Thymus (tissue), 11 donors: ENCODE measurements around the gene ZNF2. TPM values are rescaled to one million over a fixed set of nuclear protein-coding genes. Genes with fewer than 3 reads are reported as not detected.

Experiments
- DNase-seq, 9 donors: peaks; one replicate each; pipeline ENCODE4 v3.0.0-alpha.2; 2013; ENCODE audit warnings: low spot score in 9 of 9, low read depth in 6 of 9, missing footprints in 1 of 9
- H3K27ac ChIP-seq, 2 donors: one replicate each; pipeline ENCODE4 v1.5.1; 2013; ENCODE audit warnings: control low read depth in 1 of 2, low read depth in 1 of 2, low read length in 1 of 2, mild to moderate bottlenecking in 1 of 2, moderate library complexity in 1 of 2
- H3K27me3 ChIP-seq, 2 donors: one replicate each; pipeline ENCODE4 v1.5.1; 2013; ENCODE audit warnings: low read length in 1 of 2; ENCODE audit not compliant: control insufficient read depth in 2 of 2, insufficient read depth in 1 of 2
- H3K36me3 ChIP-seq, 2 donors: one replicate each; pipeline ENCODE4 v1.5.1; 2013; ENCODE audit warnings: low read length in 1 of 2, mild to moderate bottlenecking in 1 of 2, moderate library complexity in 1 of 2; ENCODE audit not compliant: control insufficient read depth in 2 of 2, insufficient read depth in 2 of 2
- H3K4me1 ChIP-seq, 2 donors: one replicate each; pipeline ENCODE4 v1.5.1; 2013; ENCODE audit warnings: low read length in 2 of 2; ENCODE audit not compliant: control insufficient read depth in 2 of 2, insufficient read depth in 2 of 2
- H3K4me3 ChIP-seq, 2 donors: one replicate each; pipeline ENCODE4 v1.5.1; 2013; ENCODE audit warnings: low read length in 2 of 2, control low read depth in 1 of 2, mild to moderate bottlenecking in 1 of 2
- H3K9me3 ChIP-seq, 2 donors: one replicate each; pipeline ENCODE4 v1.5.1; 2013; ENCODE audit warnings: low read length in 1 of 2, mild to moderate bottlenecking in 1 of 2; ENCODE audit not compliant: control insufficient read depth in 2 of 2, insufficient read depth in 1 of 2
- WGBS: extraction: QIAGEN DNeasy Blood & Tissue Kit; methylation state at CpG from one replicate; pipeline ENCODE4 v1.1.7; 2013; 5-methylcytosine and 5-hydroxymethylcytosine counted together
- polyA plus RNA-seq: library from polyadenylated mRNA; stranded (reverse); fragments of 200-250 nt; gene quantifications from one replicate; pipeline ENCODE4 v1.2.3, GENCODE V29; 2013
- total RNA-seq: library from RNA; stranded (reverse); fragments of 120-200 nt; gene quantifications from one replicate; pipeline ENCODE4 v1.2.4, GENCODE V29; 2013
- donor health status: healthy.

The ZNF2 gene
- total and polyA plus RNA-seq, 2 donors: 2.5 to 6.3 TPM

- H3K27ac ChIP-seq: no peak overlapping the region
- 99% methylated on average over 3 of the region's 3 CpGs for WGBS
- peaks cover 0 to 2% of the 10 kb centered on the region in 2 donors for H3K36me3 ChIP-seq
- no peak overlapping the region for H3K4me3 ChIP-seq
- H3K27me3 ChIP-seq: no peaks in the 10 kb centered on the region
- H3K4me1 ChIP-seq: no peaks in the 10 kb centered on the region
- DNase-seq: no peak
- H3K9me3 ChIP-seq: peaks cover 4 to 22% of the 10 kb centered on the region in 2 donors
Observed at GRCh38 chr2:95220449-95220848, 54.8 kb downstream of the ZNF2 start.

GRCh38 chr2:95225658-95226057, 60.0 kb downstream of the ZNF2 start:
- Histone ChIP-seq H3K27me3 (no peaks in the 10 kb centered on the region), H3K27ac (no peak overlapping the region), H3K4me1 (no peaks in the 10 kb centered on the region), H3K4me3 (no peak overlapping the region), H3K36me3 (no peaks in the 10 kb centered on the region), H3K9me3 (no peaks in the 10 kb centered on the region)
- no peak for DNase-seq

- Histone ChIP-seq H3K27me3 (no peaks in the 10 kb centered on the region), H3K9me3 (no peaks in the 10 kb centered on the region), H3K27ac (no peak overlapping the region), H3K4me1 (no peaks in the 10 kb centered on the region), H3K36me3 (no peaks in the 10 kb centered on the region), H3K4me3 (no peak overlapping the region)
- DNase-seq: peak in 7 of 9 donors; percentile 9 to 53 (median 23)
- WGBS: 70% methylated on average over 3 of the region's 3 CpGs
Observed at GRCh38 chr2:95231723-95232122, 66.1 kb downstream of the ZNF2 start.

GRCh38 chr2:95232232-95232631, 66.6 kb downstream of the ZNF2 start:
- H3K4me1 ChIP-seq: no peaks in the 10 kb centered on the region
- WGBS: 98% methylated on average over 1 of the region's 1 CpG
- H3K27ac ChIP-seq: no peak overlapping the region
- no peaks in the 10 kb centered on the region for H3K27me3 ChIP-seq
- H3K36me3 ChIP-seq: no peaks in the 10 kb centered on the region
- no peak overlapping the region for H3K4me3 ChIP-seq
- DNase-seq: no peak
- no peaks in the 10 kb centered on the region for H3K9me3 ChIP-seq

Other genes starting within 250 kb of the ZNF2 start
- 190 TPM for gene MAL, start 140.1 kb upstream of the ZNF2 start, total RNA-seq
- 143 TPM for gene MAL, start 140.1 kb upstream of the ZNF2 start, polyA plus RNA-seq
- 71.5 TPM for gene MRPS5, start 44.0 kb upstream of the ZNF2 start, total RNA-seq
- gene MRPS5, start 44.0 kb upstream of the ZNF2 start, polyA plus RNA-seq: 161 TPM
- 11.5 TPM for gene ZNF514, start 6.0 kb upstream of the ZNF2 start, total RNA-seq
- 18.6 TPM for gene ZNF514, start 6.0 kb upstream of the ZNF2 start, polyA plus RNA-seq
- 5.3 TPM for gene ZNF892, start 41.7 kb downstream of the ZNF2 start, total RNA-seq
- gene ZNF892, start 41.7 kb downstream of the ZNF2 start, polyA plus RNA-seq: 0.39 TPM
- 2.3 TPM for gene PROM2, start 108.6 kb downstream of the ZNF2 start, total RNA-seq
- 4.3 TPM for gene PROM2, start 108.6 kb downstream of the ZNF2 start, polyA plus RNA-seq
- 21.4 TPM for gene KCNIP3, start 131.5 kb downstream of the ZNF2 start, total RNA-seq
- 5.3 TPM for gene KCNIP3, start 131.5 kb downstream of the ZNF2 start, polyA plus RNA-seq
- 30.2 TPM for gene FAHD2A, start 236.9 kb downstream of the ZNF2 start, total RNA-seq
- gene FAHD2A, start 236.9 kb downstream of the ZNF2 start, polyA plus RNA-seq: 16.9 TPM